ENCODE data around the gene SLC30A10. TPM values are rescaled to one million over a fixed set of nuclear protein-coding genes. Genes with fewer than 3 reads are reported as not detected.
"Not testable (repeated sequence)": the region's sequence is repeated elsewhere in the genome, so short reads cannot be mapped to it uniquely, and the experiment has no call there.

SLC30A10 gene
- total RNA-seq, 1 donor from 2014 or later = 2.2 TPM

DNA sequence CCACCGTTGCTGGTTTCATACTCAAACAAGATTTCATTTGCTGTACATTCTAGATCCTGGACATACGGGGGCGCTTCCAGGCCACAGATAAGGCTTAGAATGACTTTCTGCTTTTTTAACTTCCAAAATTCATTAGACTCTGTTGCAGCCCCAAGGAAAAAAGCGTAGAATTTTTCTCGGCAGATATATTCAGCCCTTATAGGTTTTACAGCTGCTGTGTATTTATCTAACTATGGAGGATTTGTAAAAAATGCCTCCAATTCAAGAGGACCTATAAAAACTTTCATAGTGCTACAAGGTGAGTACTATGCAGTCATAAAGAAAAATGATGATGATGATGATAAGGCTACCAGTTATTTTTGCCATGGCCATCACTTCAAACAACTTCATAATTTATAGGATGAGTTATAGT, 51.6 kb downstream of the SLC30A10 start:
- no peaks in the 10 kb centered on the region for H3K27me3 Mint-ChIP-seq
- DNase-seq (ENCODE audit: extremely low spot score, unreplicated experiment) = no peak
- no peaks in the 10 kb centered on the region for H3K36me3 Mint-ChIP-seq
- TF ChIP-seq CTCF (conservative IDR thresholded peaks at IDR 0.05) = peak; percentile 41
- H3K27ac Mint-ChIP-seq = no peak overlapping the region
- H3K4me3 Mint-ChIP-seq = no peak overlapping the region
- no peaks in the 10 kb centered on the region for H3K9me3 Mint-ChIP-seq
- no peaks in the 10 kb centered on the region for H3K4me1 Mint-ChIP-seq (ENCODE audit: unreplicated experiment)

- DNase-seq (ENCODE audit: extremely low spot score, unreplicated experiment) = no peak
- Mint-ChIP-seq H3K9me3 (no peaks in the 10 kb centered on the region), H3K4me3 (no peak overlapping the region), H3K4me1 (ENCODE audit: unreplicated experiment) (no peaks in the 10 kb centered on the region), H3K27me3 (no peaks in the 10 kb centered on the region), H3K27ac (no peak overlapping the region), H3K36me3 (no peaks in the 10 kb centered on the region)
- no peak for TF ChIP-seq CTCF (conservative IDR thresholded peaks at IDR 0.05)
Measured at GRCh38 chr1:219875860-219876259, 52.5 kb downstream of the SLC30A10 start.

DNA sequence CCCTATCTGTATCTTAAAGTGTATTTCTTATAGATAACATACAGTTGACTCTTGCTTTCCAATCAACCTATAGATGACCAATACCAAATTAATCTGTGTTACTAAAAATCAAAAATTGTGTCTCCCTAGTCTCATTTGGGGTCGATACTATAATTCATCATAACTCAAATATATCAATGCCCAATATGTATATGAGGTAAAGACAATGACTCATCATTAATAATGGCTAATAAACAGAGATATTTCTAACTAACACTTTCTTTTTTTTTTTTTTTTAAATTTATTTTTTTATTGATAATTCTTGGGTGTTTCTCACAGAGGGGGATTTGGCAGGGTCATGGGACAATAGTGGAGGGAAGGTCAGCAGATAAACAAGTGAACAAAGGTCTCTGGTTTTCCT, 55.8 kb downstream of the SLC30A10 start:
- H3K36me3 Mint-ChIP-seq; DNase-seq (ENCODE audit: extremely low spot score, unreplicated experiment); H3K9me3 Mint-ChIP-seq; H3K4me3 Mint-ChIP-seq; H3K27me3 Mint-ChIP-seq; H3K4me1 Mint-ChIP-seq (ENCODE audit: unreplicated experiment); H3K27ac Mint-ChIP-seq: not testable (repeated sequence)

DNA sequence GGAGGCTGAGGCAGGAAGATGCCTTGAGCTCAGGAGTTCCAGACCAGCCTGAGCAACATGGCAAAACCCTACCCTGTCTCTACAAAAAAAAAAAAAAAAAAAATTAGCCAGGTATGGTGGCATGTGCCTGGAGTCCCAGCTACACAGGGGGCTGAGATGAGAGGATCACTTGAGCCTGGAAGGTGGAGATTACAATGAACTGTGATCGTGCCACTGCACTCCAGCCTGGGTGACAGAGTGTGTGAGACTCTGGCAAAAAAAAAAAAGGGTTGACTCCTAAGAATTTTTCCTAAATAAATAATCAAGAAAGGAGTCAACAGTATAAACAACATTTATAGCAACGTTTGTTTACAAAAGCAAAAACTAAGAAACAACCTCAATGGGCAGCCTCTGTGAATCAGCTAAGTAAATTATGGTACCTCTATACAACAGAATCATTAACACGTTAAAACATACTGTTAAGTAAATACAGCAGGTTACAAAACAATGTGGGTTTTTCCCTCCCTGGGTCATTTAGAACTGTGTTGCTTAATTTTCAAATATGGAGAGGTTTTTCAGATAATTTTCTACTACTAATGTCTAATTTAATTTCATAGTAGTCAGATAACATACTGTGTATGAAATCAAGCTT, 56.8 kb downstream of the SLC30A10 start:
- Mint-ChIP-seq H3K27me3 (no peaks in the 10 kb centered on the region), H3K27ac (no peak overlapping the region), H3K4me3 (no peak overlapping the region), H3K9me3 (no peaks in the 10 kb centered on the region), H3K4me1 (ENCODE audit: unreplicated experiment) (no peaks in the 10 kb centered on the region), H3K36me3 (no peaks in the 10 kb centered on the region)
- no peak for DNase-seq (ENCODE audit: extremely low spot score, unreplicated experiment)
- TF ChIP-seq CTCF (conservative IDR thresholded peaks at IDR 0.05) = no peak

- not testable (repeated sequence) for H3K27ac Mint-ChIP-seq; H3K27me3 Mint-ChIP-seq; H3K4me1 Mint-ChIP-seq (ENCODE audit: unreplicated experiment); H3K4me3 Mint-ChIP-seq; H3K9me3 Mint-ChIP-seq; DNase-seq (ENCODE audit: extremely low spot score, unreplicated experiment); H3K36me3 Mint-ChIP-seq
Measured at GRCh38 chr1:219868615-219869014, 59.7 kb downstream of the SLC30A10 start.

Other genes with a start within 250 kb of the SLC30A10 start
- gene EPRS1, start 117.9 kb upstream of the SLC30A10 start, total RNA-seq (ENCODE audit: low replicate concordance) = 99.6 and 116 TPM in 2 replicates
- 22.2 and 28.7 TPM in 2 replicates for gene BPNT1, start 161.2 kb upstream of the SLC30A10 start, total RNA-seq (ENCODE audit: low replicate concordance)
- gene IARS2, start 165.6 kb upstream of the SLC30A10 start, total RNA-seq (ENCODE audit: low replicate concordance) = 66.3 and 67.3 TPM in 2 replicates